ENCODE data around the gene MAPK8. TPM values are rescaled to one million over a fixed set of nuclear protein-coding genes. Genes with fewer than 3 reads are reported as not detected.

The MAPK8 gene
- total and polyA plus RNA-seq, 9 of the 15 experiments (the other 6 are each of a cell fraction or from before 2014, with no cell fraction given): 6.4 to 159 (median 71.0) TPM

DNA sequence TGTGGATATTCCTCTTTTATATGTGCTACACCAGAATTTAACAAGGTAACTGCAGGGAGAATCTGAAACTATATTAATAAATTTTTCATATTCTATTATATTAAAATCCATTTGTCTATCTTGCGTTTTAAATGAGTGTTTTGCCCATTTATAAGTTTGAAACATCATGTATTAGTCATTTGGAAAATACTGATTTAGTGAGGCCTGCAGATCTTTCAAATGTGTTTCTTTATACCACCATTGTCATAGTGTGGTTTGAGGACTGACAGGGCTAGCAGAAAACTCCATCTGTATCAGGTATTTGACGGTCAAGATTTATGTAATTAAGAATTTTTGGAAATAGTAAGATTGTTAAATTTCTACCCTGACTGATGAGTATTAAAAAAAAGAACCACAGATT, 29.3 kb downstream of the MAPK8 start (continued):
- TF ChIP-seq DIDO1 (tag; IDR thresholded peaks at IDR 0.05; ENCODE audit: low read depth) (no peak), PHTF2 (CRISPR knock-in tag; IDR thresholded peaks at IDR 0.05) (no peak), ARID2 (IDR thresholded peaks at IDR 0.05) (no peak), DACH1 (IDR thresholded peaks at IDR 0.05; ENCODE audit: partially characterized antibody) (no peak)

GRCh38 chr10:48336978-48337599, 30.6 kb downstream of the MAPK8 start:
- Histone ChIP-seq H3K4me3 (no peak overlapping the region), H3K36me3 (ENCODE audit: control insufficient read depth, insufficient read depth, low read length) (peaks cover 6% of the 10 kb centered on the region; the same call in 1 of the 3 replicates), H2AFZ (ENCODE audit: low read depth, low read length) (no peak overlapping the region), H3K9me1 (ENCODE audit: control insufficient read depth, insufficient read depth, low read length) (no peaks in the 10 kb centered on the region), H3K27ac (ENCODE audit: extremely low read depth, low read depth, low read length) (no peak overlapping the region), H3K79me2 (ENCODE audit: control insufficient read depth, insufficient read depth, low read length) (peaks cover 14% of the 10 kb centered on the region; the same call in 1 of the 3 replicates), H4K20me1 (replicated peaks; ENCODE audit: control insufficient read depth, insufficient read depth, low read length) (no peaks in the 10 kb centered on the region), H3K9ac (ENCODE audit: insufficient read depth in 1 of 2, low read depth in 2 of 2, low read length in 2 of 2) (no peak overlapping the region), H3K4me2 (ENCODE audit: insufficient read depth, low read length) (no peak overlapping the region), H3K9me3 (replicated peaks; ENCODE audit: control insufficient read depth, insufficient read depth, low read depth, low read length) (no peaks in the 10 kb centered on the region), H3K4me1 (replicated peaks in 1 of 2; ENCODE audit: control insufficient read depth in 2 of 2, insufficient read depth in 2 of 2, low read length in 2 of 2) (peaks cover 0 to 5% of the 10 kb centered on the region in 2 experiments; a peak in 2 of 5 replicates), H3K27me3 (ENCODE audit: control insufficient read depth in 2 of 2, insufficient read depth in 2 of 2, low read length in 2 of 2) (no peaks in the 10 kb centered on the region)
- no TSS peak for BruUV-seq (replicated peaks)
- in situ Hi-C loops (cut with MboI) (no loop called here), intact Hi-C loops (cut with micrococcal nuclease) (no loop called here)
- WGBS (ENCODE audit: insufficient coverage, low coverage, missing lambda C conversion rate): 77% methylated on average over 7 of the region's 7 CpGs
- CTCF ChIA-PET (ENCODE audit: low intra/inter-chr PET ratio): no interaction called here
- DNase-seq (ENCODE audit: extremely low read depth in 1 of 4, low spot score in 3 of 4): no peak
- POLR2A ChIA-PET: no interaction called here
- no peak for FAIRE-seq
- TF ChIP-seq E2F1 (CRISPR knock-in tag; IDR thresholded peaks at IDR 0.05) (no peak), PRMT5 (CRISPR knock-in tag; IDR thresholded peaks at IDR 0.05) (no peak), ZNF217 (CRISPR knock-in tag; IDR thresholded peaks at IDR 0.05) (no peak), NR2C2 (CRISPR knock-in tag; IDR thresholded peaks at IDR 0.05) (no peak), NR2C2 (tag; IDR thresholded peaks at IDR 0.05) (no peak), LCOR (CRISPR knock-in tag; IDR thresholded peaks at IDR 0.05) (no peak), RFX7 (CRISPR knock-in tag; IDR thresholded peaks at IDR 0.05) (no peak)
- ATAC-seq: no peak

Measured in K562 (cell line).